Activated CD4-positive, alpha-beta memory T cell treated with anti-CD3 and anti-CD28 coated beads for 36 hours (primary cell): ENCODE results near the gene CPS1. TPM values are rescaled to one million over a fixed set of nuclear protein-coding genes. Genes with fewer than 3 reads are reported as not detected.

Experiments used
- CTCF ChIA-PET: fragments of 350-600 bp; sonication (Branson Sonifier 250); formaldehyde crosslinking; loops from one replicate; lab custom pipeline; 2021; ENCODE audit warnings: antibody characterized with exemption, inconsistent platforms; lab: Charles Lee
- POLR2A ChIA-PET: fragments of 350-600 bp; sonication (Branson Sonifier 250); formaldehyde crosslinking; loops from one replicate; lab custom pipeline; 2021; ENCODE audit warnings: antibody characterized with exemption; lab: Charles Lee
- DNase-seq: peaks from one replicate; pipeline ENCODE4 v3.0.0-alpha.2; 2020
- H3K27ac Mint-ChIP-seq: one replicate; pipeline ENCODE4 v1.8.0; 2021; ENCODE audit warnings: mixed read lengths
- H3K27me3 Mint-ChIP-seq: one replicate; pipeline ENCODE4 v1.8.0; 2021; ENCODE audit warnings: mixed read lengths
- H3K36me3 Mint-ChIP-seq: one replicate; pipeline ENCODE4 v1.8.0; 2021; ENCODE audit warnings: mixed read lengths
- H3K4me1 Mint-ChIP-seq: one replicate; pipeline ENCODE4 v1.8.0; 2021; ENCODE audit warnings: low read depth, mixed read lengths
- H3K4me3 Mint-ChIP-seq: one replicate; pipeline ENCODE4 v1.8.0; 2021; ENCODE audit warnings: mild to moderate bottlenecking, mixed read lengths
- H3K9me3 Mint-ChIP-seq: one replicate; pipeline ENCODE4 v1.8.0; 2021; ENCODE audit warnings: mixed read lengths
- intact Hi-C: fragments of 100-400 bp; cut with micrococcal nuclease; formaldehyde crosslinking; loops from one replicate; pipeline ENCODE4 v1.15.1; 2023
- total RNA-seq, 2 experiments: library from RNA; stranded (reverse); gene quantifications; one replicate each; pipeline ENCODE4 v1.2.3, GENCODE V29; 2021

Gene CPS1
- total RNA-seq, 2 experiments from 2014 or later = 1.7 TPM

DNA sequence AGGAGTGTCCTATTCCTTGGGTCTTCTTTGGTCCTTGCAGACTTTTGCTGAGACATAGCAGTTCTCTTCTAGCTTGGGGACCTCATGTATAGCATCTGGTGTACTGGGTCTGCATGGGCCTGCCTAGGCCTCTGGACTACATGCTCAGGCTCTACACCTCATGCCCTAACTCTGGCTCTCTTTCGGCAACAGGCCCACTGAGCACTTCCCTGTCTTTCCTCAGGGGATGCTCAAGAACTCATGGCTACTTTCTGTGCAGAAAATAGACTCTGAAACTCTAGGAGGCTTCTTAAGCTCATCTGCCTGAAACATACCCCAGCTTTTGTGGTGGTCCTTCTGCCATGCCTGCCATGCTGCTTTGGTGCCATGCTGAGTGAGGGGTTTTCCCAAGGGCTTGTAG lies 21.5 kb upstream of the CPS1 start:
- CTCF ChIA-PET = no interaction called here

DNA sequence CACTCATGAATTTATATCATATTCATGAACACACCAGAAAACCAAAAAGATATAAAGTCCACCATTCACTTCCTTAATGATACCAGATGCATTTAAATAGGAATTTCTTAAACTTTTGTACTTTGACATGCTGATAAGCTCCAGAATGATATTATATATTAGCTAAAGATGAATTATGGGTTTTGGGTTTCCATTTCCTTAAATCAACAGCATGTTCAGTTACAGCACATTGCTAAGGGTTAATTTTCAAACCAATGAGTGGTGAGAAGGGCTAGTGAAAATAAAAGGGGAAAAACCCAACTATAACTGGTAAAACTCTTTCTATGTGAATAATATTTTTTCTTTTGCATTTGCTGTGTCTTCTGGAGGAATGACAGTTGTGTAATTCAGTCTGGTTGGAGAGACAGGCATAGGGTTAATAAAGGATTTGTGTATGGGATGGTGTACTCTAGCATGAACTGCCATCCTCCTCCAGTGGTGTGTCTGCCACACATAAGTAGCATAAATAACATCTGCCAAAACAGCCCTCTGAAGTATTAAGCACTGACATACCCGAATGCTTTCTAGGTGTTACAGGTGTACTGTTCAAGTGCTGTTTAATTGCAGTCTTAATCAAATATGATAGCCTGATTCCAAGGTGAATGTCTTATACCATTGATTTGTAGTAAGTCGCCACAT lies 19.3 kb upstream of the CPS1 start:
- H3K4me1 Mint-ChIP-seq = no peaks in the 10 kb centered on the region
- DNase-seq = no peak
- H3K27ac Mint-ChIP-seq = no peak overlapping the region
- intact Hi-C loops = no loop called here
- H3K36me3 Mint-ChIP-seq = no peaks in the 10 kb centered on the region
- H3K9me3 Mint-ChIP-seq = no peaks in the 10 kb centered on the region
- peaks cover 3% of the 10 kb centered on the region for H3K27me3 Mint-ChIP-seq
- POLR2A ChIA-PET = no interaction called here
- CTCF ChIA-PET = no interaction called here
- H3K4me3 Mint-ChIP-seq = no peak overlapping the region

More for the DNA sequence above, 21.5 kb upstream of the CPS1 start:
- DNase-seq = no peak
- Mint-ChIP-seq H3K27ac (no peak overlapping the region), H3K4me1 (no peaks in the 10 kb centered on the region), H3K9me3 (no peaks in the 10 kb centered on the region), H3K36me3 (no peaks in the 10 kb centered on the region), H3K27me3 (no peaks in the 10 kb centered on the region), H3K4me3 (no peak overlapping the region)
- POLR2A ChIA-PET = no interaction called here
- intact Hi-C loops = no loop called here

GRCh38 chr2:210539035-210539434 lies 17.4 kb upstream of the CPS1 start:
- Mint-ChIP-seq H3K27me3 (peaks cover 3% of the 10 kb centered on the region), H3K27ac (no peak overlapping the region), H3K4me1 (no peaks in the 10 kb centered on the region), H3K4me3 (no peak overlapping the region), H3K36me3 (no peaks in the 10 kb centered on the region), H3K9me3 (no peaks in the 10 kb centered on the region)
- DNase-seq = no peak
- ChIA-PET POLR2A (no interaction called here), CTCF (no interaction called here)
- intact Hi-C loops = no loop called here

GRCh38 chr2:210539578-210540416 lies 16.6 kb upstream of the CPS1 start:
- POLR2A ChIA-PET = no interaction called here
- intact Hi-C loops = no loop called here
- CTCF ChIA-PET = no interaction called here
- Mint-ChIP-seq H3K36me3 (no peaks in the 10 kb centered on the region), H3K27ac (no peak overlapping the region), H3K4me3 (no peak overlapping the region), H3K9me3 (no peaks in the 10 kb centered on the region), H3K4me1 (no peaks in the 10 kb centered on the region), H3K27me3 (peaks cover 3% of the 10 kb centered on the region)
- DNase-seq = no peak

DNA sequence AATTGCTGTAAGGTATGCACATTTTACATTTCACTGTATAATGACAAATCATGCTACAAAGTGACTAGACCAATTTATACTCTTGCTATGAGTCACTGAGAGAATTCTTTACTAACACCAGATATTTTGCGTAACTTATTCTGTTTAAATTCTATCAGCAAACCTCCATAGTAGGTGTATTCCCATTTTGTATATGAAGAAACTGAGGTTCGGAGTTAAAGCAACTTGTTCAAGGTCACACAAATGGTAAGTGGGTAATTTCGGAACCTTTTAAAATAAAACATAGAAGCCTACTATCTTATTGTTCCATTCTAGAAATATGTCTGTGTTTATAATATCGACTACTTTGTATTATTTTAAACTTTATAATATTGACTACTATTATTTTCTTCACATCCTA lies 15.9 kb upstream of the CPS1 start:
- DNase-seq = no peak
- ChIA-PET CTCF (no interaction called here), POLR2A (no interaction called here)
- Mint-ChIP-seq H3K27ac (no peak overlapping the region), H3K36me3 (no peaks in the 10 kb centered on the region), H3K9me3 (no peaks in the 10 kb centered on the region), H3K4me3 (no peak overlapping the region), H3K27me3 (peaks cover 3% of the 10 kb centered on the region), H3K4me1 (no peaks in the 10 kb centered on the region)
- intact Hi-C loops = no loop called here

DNA sequence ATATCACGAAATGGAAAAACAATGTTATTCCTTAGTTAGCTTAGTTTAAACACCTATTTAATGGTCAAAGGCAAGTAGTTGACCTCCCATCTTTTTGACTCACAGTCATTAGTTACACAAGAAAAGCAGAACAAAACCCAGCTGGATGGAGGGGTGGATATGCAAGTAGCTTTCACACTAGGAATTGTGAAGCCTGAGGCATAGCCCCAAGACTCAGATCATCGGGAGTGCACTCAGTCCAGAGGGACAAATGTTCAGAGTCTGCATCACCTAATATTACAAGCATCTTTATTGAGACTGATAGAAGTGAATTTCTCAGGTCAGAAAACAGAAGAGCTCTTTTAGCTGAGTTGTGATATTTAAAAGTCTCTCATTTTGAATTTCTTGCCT lies 15.5 kb upstream of the CPS1 start:
- peaks cover 3% of the 10 kb centered on the region for H3K27me3 Mint-ChIP-seq
- no peaks in the 10 kb centered on the region for H3K36me3 Mint-ChIP-seq
- POLR2A ChIA-PET = no interaction called here
- CTCF ChIA-PET = no interaction called here
- no peak overlapping the region for H3K27ac Mint-ChIP-seq
- H3K4me3 Mint-ChIP-seq = no peak overlapping the region
- no peaks in the 10 kb centered on the region for H3K9me3 Mint-ChIP-seq
- no peaks in the 10 kb centered on the region for H3K4me1 Mint-ChIP-seq
- DNase-seq = no peak
- intact Hi-C loops = no loop called here

- H3K4me1 Mint-ChIP-seq = no peaks in the 10 kb centered on the region
- POLR2A ChIA-PET = no interaction called here
Observed at GRCh38 chr2:210541290-210541902, 15.0 kb upstream of the CPS1 start.

DNA sequence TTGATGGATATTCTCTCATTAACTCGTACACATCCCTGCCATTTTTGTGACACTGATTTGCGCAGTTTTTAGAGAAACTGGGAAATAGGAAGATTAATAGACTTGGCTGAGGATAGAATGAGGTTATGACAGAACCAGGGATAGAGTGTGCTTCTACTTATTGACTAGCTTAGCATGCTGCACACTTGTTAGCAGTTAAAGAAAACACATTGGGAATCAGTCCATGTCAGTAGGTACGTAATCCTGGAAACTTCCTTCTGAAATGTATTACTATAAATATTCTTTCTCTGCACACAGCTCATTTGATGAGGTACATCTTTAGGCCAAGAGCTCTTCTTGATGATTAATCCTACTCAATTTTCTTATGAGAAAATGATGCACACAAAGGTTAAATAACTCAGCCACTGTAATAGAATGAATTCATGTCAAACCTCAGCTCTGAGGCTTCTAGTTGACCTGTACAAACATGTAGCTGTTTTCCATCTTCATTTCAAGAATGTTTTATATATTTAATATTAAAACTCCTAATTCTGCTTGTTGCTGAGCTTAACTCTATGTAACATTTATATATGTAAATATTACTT lies 12.3 kb upstream of the CPS1 start:
- H3K4me1 Mint-ChIP-seq = no peaks in the 10 kb centered on the region

More at GRCh38 chr2:210541290-210541902, 15.0 kb upstream of the CPS1 start:
- no peak overlapping the region for H3K4me3 Mint-ChIP-seq
- H3K36me3 Mint-ChIP-seq = no peaks in the 10 kb centered on the region
- H3K9me3 Mint-ChIP-seq = no peaks in the 10 kb centered on the region
- no peak for DNase-seq
- CTCF ChIA-PET = no interaction called here
- no peak overlapping the region for H3K27ac Mint-ChIP-seq
- intact Hi-C loops = no loop called here
- peaks cover 3% of the 10 kb centered on the region for H3K27me3 Mint-ChIP-seq

GRCh38 chr2:210544831-210545230 lies 11.6 kb upstream of the CPS1 start:
- CTCF ChIA-PET = no interaction called here
- POLR2A ChIA-PET = no interaction called here
- Mint-ChIP-seq H3K36me3 (no peaks in the 10 kb centered on the region), H3K4me3 (no peak overlapping the region), H3K27ac (no peak overlapping the region), H3K27me3 (peaks cover 3% of the 10 kb centered on the region), H3K4me1 (no peaks in the 10 kb centered on the region), H3K9me3 (no peaks in the 10 kb centered on the region)
- DNase-seq = no peak
- intact Hi-C loops = no loop called here

More for the DNA sequence above, 12.3 kb upstream of the CPS1 start:
- intact Hi-C loops = no loop called here
- ChIA-PET POLR2A (no interaction called here), CTCF (no interaction called here)
- Mint-ChIP-seq H3K9me3 (no peaks in the 10 kb centered on the region), H3K27me3 (peaks cover 3% of the 10 kb centered on the region), H3K36me3 (no peaks in the 10 kb centered on the region), H3K4me3 (no peak overlapping the region), H3K27ac (no peak overlapping the region)
- no peak for DNase-seq

DNA sequence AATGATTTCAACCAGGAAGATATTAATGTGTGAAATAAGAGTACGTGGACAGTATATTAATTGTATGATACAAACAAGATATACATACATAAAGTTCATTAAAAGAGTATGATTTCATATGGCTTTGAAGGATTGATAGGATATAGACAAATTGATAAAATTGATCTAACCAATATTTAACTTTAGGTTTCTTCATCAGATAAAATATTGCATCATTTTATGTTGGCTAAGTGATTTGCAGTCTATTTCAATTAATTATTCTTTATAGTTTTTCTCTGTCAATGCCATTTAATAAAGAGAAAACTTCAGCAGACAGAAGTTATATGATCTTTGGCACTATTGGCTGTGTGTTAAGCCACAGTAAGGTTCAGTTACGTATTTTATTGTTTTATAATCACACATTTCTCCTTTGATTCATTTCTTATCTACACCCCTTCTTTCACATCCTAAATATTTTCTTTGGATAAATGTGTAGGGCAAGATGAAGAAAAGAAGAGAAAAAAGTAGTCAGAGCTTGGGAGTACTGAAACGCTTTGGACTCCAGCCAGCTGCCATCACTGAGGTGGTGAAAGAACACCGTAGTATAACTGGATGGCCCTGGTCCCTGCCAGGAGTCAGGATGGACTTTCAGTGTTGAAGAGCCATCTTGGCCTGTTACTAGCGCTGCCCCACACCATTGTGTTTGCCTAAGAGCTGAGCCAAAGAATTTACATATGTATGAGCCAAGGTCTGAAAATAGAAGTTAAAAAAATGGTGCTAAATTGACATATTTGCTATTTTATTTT lies 9.8 kb upstream of the CPS1 start:
- Mint-ChIP-seq H3K27ac (no peak overlapping the region), H3K4me3 (no peak overlapping the region), H3K36me3 (no peaks in the 10 kb centered on the region), H3K4me1 (no peaks in the 10 kb centered on the region), H3K27me3 (peaks cover 1% of the 10 kb centered on the region), H3K9me3 (no peaks in the 10 kb centered on the region)
- DNase-seq = no peak
- ChIA-PET POLR2A (no interaction called here), CTCF (no interaction called here)
- intact Hi-C loops = no loop called here

DNA sequence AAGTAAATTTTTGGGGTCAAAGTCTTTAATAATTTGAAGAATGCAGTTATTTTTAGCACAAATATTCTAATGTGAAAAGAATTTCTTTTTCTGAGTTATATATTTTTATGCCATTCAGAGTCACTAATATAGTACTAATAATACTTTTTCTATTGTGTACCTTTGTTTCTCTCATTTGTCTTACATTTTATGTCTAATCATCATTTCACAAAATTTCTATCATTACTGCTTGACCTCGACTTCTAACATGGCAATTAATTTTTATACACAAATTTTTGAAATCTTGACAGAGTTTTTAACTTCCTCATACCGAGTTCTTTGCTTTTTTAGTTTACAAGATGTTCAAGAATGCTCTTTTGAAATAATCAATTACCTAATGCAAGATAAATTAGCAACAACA lies 8.4 kb upstream of the CPS1 start:
- CTCF ChIA-PET = no interaction called here
- DNase-seq = no peak
- H3K27me3 Mint-ChIP-seq = peaks cover 2% of the 10 kb centered on the region

More for the DNA sequence above, 8.4 kb upstream of the CPS1 start:
- intact Hi-C loops = no loop called here
- no peaks in the 10 kb centered on the region for H3K4me1 Mint-ChIP-seq
- H3K36me3 Mint-ChIP-seq = no peaks in the 10 kb centered on the region
- POLR2A ChIA-PET = no interaction called here
- no peak overlapping the region for H3K27ac Mint-ChIP-seq
- H3K4me3 Mint-ChIP-seq = no peak overlapping the region
- no peaks in the 10 kb centered on the region for H3K9me3 Mint-ChIP-seq
